Measurements from ENCODE around the gene GPR137C.

The GPR137C gene, protein sequence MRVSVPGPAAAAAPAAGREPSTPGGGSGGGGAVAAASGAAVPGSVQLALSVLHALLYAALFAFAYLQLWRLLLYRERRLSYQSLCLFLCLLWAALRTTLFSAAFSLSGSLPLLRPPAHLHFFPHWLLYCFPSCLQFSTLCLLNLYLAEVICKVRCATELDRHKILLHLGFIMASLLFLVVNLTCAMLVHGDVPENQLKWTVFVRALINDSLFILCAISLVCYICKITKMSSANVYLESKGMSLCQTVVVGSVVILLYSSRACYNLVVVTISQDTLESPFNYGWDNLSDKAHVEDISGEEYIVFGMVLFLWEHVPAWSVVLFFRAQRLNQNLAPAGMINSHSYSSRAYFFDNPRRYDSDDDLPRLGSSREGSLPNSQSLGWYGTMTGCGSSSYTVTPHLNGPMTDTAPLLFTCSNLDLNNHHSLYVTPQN

GRCh38 chr14:52552063-52552988 is at the start of gene GPR137C, which contains the start of gene TXNDC16:
Gene GPR137C (plus strand): TSS chr14:52552836. CDS start chr14:52553148, 312 bp downstream.
Gene TXNDC16 (minus strand): TSS chr14:52552505. CDS start chr14:52543557, 8,948 bp downstream.
- DNase-seq: peak; percentile 87 to 100 (median 99)

DNA sequence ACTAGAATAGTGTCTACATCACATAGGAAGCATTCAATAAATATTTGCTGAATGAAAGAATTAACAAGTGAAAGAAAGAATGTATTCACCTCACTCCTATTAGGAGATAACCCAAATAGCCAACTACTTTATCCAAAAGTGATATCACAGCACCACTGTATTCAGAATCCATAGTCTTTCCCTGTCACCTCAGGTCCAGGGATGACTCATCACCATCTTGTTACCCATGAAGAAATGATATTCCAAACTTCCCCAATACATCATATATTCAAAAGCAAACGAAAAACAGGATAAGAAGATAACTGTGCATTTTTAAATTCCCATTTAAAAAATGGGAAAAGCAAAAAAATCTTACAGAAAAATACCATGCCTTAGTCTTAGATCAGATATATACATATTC is 39.4 kb upstream of the GPR137C start:
- DNase-seq: no peak

DNA sequence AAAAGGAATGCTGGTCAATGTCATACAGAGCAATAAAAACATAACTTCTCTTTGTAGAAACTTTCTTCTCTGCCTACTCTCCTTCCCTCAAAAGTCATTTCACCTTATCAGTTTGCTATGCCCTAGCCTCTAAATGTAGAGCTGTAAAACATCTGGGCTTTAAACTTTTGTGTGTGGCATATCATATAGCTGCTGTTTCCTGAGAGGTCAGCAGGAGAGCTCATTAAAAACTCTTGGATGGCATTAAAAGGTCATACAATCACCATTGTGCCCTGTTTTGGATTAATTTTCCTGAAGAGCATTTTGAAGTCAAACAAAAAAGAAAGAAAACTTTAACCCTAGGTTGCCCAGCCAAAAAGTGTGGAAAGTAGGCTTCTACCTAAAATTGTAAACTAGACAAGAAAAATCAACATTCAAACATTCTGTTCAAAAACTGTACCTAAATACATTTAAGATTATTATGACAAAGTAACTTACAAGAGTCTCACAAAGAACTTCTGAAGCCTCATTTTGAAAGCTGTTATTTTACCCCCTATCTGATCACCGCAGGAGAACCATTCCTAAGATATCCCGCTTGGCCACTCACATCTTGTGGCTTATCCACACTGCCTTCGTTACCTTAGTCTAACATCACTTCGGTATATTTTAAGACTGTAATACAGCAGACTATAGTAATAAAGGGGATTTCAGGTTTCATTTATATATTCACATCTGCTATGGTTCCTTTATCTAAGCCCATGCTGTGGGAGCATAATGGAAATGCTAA is 38.4 kb upstream of the GPR137C start:
- no peak for DNase-seq

DNA sequence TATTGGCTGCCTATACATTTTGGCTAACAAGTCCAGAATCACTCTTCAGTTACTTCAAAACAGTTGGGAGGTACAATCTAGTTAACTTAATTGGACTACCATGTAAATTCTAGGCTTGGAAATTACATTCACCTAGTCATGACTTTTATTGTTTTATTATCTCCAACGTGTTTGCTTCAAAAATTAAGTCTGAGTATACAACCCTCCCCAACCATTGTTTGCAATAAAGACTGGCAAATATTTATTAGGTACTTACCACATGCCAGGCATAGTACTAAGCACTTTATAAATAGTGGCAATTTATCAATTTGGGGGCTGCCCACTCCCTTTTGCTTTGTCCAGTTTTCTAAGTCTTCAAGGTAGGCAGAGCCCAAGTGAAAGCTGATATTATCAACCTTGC is 30.6 kb upstream of the GPR137C start:
- DNase-seq: no peak

DNA sequence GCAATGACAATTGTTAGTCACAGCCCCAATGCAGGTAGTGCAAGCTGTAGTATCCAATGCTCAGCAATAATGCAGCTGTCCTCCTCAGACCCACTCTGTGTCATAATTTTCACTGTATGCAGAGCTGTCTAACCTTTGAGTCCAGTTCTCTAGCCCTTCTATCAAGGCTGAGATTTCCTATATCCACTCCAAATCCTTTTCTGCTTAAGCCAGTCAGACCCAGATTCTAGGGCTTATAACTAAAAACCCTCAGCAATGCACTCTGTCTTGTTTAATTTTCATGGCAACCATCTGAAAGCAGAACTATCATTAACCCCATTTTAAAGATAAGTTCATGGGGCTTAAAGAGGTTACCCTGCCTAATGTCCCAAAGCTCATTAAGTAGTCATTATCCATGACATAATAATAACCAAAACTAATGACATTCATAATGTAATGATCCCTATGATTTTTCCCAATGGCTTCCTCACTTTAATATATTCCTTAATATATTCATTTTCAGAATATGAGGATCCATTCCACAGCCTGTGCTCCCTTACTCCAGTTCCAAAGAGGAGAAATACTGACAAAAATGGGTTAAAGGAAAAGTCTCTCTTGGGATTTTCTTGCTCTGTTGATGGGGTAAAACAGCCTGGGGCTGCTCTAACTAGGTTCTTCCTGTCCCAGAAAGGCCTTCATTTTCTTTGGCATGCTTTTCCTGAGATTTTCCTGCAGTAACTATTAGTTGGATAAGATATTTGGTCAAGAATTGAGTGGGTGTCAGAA is 29.9 kb upstream of the GPR137C start:
- DNase-seq: no peak

GRCh38 chr14:52527052-52527451 is 25.6 kb upstream of the GPR137C start:
- DNase-seq: no peak

GRCh38 chr14:52531481-52531880 is 21.2 kb upstream of the GPR137C start:
- no peak for DNase-seq

DNA sequence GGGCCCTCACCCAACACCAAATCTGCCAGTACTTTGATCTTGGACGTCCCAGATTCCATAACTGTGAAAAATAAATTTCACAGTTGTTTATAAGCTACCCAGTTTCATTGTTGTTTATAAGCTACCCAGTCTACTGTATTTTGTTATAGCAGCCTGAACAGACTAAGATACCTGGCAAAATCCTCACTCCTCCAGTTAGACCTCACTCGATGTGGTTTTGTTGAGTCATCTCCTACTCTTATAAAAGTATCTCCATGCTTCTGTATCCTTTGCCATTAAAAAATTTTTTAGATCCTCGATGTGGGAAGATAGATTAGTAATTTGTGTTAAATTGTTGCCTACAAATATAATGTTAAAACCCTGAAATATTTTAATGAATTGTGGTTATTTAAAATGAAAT is 16.4 kb upstream of the GPR137C start:
- no peak for DNase-seq

DNA sequence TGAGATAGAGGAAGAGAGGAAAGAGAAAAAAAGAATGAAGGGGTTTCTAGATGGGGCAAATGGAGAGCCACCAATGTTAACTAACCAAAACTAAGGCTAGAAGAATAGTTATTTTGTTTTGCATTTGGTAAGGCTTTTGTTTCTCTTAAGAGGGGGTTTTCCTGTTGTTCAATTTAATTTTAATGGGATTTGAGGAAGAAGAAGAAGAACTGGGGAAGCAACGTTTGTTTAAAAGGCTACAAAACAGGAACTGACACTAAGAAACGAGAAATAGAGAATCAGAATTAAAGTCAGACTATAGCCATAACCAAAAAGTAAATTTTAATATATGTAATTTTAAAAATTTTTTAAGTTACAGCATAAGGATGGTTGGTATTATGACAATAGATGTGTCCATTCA is 14.0 kb upstream of the GPR137C start:
- no peak for DNase-seq

DNA sequence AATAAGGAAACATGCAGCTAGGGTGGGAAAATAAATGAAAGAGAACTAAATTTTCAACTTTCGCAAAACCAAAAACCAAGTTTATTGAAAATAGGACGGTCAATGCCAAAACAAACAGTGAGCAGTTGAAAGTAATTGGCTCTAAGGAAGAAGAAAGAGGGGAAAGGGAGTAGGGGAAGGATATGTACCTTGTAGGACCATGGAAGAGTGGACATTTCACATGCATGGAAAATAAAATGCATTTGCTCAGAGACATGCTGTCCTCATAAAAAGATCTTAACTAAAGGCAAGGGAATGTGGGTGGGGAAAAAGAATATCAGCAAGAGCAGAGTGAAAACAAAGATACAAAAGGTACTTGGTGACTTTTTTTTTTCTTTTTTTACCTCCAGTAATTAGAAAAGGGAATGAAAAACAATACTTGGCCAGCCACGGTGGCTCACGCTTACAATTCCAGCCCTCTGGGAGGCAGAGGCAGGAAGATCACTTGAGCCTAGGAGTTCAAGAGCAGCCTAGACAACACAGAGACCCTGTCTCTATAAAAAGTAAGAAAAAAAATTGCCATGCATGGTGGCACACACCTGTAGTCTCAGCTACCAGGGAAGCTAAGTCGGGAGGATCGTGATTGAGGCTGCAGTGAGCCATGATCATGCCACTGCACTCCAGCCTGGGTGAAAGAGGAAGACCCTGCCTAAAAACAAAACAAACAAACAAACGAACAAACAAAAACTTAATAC is 6.9 kb upstream of the GPR137C start:
- DNase-seq: no peak

GRCh38 chr14:52546318-52546670 is 6.3 kb upstream of the GPR137C start:
- no peak for DNase-seq

DNA sequence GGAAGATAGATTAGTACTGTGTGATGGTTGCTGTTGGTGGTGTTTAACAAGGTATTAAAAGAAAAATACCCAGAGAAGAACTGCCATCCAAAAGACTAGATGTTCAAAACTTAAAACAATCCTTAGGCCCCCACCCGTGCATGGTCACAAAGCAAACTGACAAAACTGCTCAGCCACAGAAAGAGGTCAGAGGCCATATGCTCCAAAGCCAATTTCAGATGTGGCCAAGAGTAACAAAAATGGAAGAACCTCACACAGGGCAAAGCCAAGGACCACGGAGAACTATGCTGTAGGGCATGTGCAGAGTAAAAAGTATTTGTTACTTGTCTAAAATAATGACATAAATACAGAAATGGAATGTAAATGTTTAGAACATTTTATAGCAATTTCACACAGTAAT is 5.6 kb upstream of the GPR137C start:
- DNase-seq: no peak

GRCh38 chr14:52547526-52547925 is 5.1 kb upstream of the GPR137C start:
- no peak for DNase-seq

DNA sequence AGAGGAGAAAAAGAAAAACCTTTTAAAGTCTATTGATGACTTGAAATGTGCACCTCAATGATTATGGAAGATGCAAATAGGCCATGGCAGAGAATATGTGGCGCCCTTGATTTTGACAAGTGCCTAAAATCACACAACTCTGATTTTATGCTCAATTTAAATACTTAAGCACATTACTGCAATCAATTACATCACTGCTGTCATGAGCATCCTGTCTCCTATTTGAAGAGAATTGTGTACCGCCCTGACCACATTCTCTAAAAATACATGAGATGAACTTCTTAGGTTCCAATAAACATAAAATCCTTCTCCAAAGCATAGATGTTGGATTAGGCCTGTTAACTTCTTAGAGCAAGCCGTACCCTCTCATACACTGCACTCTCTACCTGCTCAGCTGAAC is 2.0 kb upstream of the GPR137C start:
- DNase-seq: no peak

DNA sequence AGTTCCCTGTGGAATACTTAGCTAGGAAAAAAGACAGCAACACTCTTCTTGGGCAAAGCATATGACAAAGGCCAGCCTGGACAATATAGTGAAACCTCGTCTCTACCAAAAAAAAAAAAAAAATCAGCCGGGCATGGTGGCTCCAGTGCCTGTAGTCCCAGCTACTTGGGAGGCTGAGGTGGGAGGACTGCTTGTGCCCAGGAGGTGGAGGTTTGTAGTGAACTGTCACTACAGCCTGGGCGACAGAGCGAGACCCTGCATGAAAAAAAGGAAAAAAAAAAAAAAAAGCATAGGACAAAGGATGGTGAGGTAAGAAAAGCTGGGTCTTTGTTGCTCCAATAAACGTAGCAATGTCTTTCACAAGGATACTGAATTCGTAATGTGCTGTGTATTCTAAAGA is 1.4 kb upstream of the GPR137C start:
- DNase-seq: no peak

- peak in 6 of 14 donors; percentile 3 to 48 (median 30) for DNase-seq
Observed at GRCh38 chr14:52551696-52552062, 957 bp upstream of the GPR137C start.

DNA sequence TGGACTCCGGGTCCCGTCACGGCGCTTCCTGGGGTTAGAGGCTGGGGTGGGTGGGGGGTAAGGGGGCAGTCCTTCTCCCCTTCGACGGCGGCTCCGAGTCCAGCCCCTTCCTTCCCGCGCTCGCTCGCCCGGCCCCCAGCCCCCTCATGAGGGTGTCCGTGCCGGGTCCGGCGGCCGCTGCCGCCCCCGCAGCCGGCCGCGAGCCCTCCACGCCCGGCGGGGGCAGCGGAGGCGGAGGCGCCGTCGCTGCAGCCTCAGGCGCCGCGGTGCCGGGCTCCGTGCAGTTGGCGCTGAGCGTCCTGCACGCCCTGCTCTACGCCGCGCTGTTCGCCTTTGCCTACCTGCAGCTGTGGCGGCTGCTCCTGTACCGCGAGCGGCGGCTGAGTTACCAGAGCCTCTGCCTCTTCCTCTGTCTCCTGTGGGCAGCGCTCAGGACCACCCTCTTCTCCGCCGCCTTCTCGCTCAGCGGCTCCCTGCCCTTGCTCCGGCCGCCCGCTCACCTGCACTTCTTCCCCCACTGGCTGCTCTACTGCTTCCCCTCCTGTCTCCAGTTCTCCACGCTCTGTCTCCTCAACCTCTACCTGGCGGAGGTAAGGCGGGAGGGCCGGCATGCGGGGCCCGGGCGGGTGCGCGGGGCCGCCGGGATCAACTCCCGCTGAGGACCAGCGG is 500 bp downstream of the GPR137C start:
- peak in 7 of 14 donors; percentile 7 to 52 (median 38) for DNase-seq

GRCh38 chr14:52553671-52554575 is 1.3 kb downstream of the GPR137C start:
- peak; percentile 8 to 93 (median 63) for DNase-seq

GRCh38 chr14:52558688-52559087 is 6.1 kb downstream of the GPR137C start:
- DNase-seq: no peak

All from C1 segment of cervical spinal cord (tissue), 14 donors.